NCI-H1105 (cell line): ENCODE results near the gene ZFC3H1.
"Not testable (repeated sequence)": the region's sequence is repeated elsewhere in the genome, so short reads cannot be mapped to it uniquely, and the experiment has no call there.

ENCODE experiments used
- DNase-seq: peaks from one replicate; lab custom pipeline; 2025; lab: John Stamatoyannopoulos, UW

The ZFC3H1 gene

DNA sequence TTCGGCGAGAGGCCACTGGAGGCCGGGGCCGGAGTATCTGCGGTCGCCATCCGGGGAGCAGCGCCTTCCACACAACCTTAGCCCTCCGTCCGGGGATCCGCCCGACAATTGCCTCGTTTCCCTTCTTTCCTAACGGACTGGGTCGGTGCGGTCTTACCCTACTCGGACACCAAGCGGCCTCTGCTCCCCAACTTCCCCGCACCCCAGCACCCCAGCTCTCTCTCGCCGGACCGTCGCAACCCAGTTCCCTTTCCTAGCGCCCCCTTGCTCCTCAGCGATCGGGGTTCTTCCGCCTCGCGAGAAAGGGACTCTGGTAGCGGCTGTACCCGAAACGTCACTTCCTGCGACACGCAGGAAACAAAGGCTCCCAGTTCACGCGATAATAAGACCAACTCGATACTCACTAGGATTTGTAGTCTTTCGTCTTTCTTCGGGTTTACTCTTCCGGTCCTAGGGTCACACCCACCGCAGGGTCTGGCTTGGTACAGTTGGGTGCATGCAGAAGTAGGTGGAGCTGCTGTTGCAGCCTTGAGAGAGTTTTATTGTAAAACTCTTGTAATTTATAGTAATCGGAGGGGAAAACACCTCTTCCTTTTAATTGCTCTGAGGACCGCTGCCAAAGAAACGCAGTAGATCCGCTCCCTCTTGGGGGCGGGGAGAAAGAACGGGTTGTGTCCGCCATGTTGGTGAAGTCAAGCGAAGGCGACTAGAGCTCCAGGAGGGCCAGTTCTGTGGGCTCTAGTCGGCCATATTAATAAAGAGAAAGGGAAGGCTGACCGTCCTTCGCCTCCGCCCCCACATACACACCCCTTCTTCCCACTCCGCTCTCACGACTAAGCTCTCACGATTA, at the start of gene ZFC3H1, which contains the start of gene THAP2:
ZFC3H1 (minus strand) TSS at position 288 of the 850 bp plus-strand sequence; CDS start at position 50, 238 bp downstream.
THAP2 (plus strand) TSS at position 741 of the 850 bp plus-strand sequence. CDS start 209 bp downstream, outside the sequence.
- peak; percentile 99 for DNase-seq

- DNase-seq: no peak
These were observed 46.9 kb upstream of the ZFC3H1 start for GRCh38 chr12:71710276-71711125.

DNA sequence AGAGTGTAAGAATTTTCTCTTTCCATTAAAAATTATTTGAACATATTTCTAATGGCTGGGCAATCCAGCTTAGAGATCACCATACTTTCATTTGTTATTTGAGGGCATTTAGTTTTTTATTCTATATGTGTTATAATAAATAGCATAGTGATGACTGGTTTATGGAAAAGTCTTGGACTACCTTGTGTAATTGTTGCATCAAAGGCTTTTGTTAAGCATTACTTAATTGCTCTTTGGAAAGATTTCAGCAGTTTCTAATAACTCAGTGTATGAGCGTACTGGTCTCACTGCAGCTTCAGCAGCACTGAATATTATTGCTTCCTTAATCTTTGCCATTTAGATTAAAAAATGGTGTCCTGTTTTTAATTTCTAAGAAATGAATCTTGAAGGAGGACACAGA, 45.0 kb upstream of the ZFC3H1 start:
- no peak for DNase-seq

GRCh38 chr12:71704920-71705319, 41.3 kb upstream of the ZFC3H1 start:
- DNase-seq: peak; percentile 10

GRCh38 chr12:71703206-71703605, 39.6 kb upstream of the ZFC3H1 start:
- DNase-seq: no peak

DNA sequence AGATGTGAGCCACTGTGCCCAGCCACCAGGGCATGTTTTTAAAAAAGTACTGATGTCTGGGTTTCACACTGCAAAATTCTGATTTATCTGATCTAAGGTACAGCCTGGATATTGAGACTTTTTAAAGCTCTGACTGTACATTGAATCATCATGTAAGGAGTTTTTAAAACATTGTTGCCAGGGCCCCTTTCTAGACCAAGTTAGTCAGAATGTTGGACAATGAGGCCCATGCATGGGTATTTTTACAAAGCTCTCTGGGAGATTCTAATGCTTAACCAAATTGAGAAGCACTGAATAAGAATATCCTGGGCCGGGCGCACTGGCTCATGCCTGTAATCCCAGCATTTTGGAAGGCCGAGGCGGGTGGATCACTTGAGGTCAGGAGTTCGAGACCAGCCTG, 38.9 kb upstream of the ZFC3H1 start:
- no peak for DNase-seq

DNA sequence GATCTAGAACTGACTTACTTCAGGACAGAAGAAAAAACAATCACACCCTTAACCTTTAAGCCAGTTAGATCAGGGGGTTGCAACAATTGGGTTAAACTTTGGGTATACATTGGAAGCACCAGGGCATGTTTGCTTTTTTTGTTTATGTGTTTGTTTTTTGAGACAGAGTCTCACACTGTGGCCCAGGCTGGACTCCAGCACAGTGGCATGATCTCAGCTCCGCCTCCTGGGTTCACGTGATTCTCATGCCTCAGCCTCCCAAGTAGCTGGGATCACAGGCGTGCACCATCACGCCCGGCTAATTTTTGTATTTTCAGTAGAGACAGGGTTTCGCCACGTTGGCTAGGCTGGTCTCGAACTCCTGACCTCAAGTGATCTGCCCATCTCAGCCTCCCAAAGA, 38.5 kb upstream of the ZFC3H1 start:
- not testable (repeated sequence) for DNase-seq

DNA sequence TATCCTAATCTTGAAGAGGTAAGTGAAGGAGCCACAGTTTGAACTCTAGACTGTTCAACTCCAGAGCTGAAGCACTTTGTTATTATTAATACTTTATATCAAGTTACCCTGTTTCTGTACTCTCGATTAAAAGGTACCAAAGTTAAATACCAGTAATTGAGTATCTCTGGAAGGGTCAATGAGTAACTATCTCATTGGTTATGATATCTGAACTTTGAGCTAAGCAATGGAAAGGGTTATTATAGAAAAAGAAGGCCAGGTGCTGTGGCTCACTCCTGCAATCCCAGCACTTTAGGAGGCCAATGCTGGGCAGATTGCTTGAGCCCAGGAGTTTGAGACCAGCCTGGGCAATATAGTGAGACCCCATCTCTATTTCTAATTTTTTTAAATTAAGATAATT, 32.1 kb upstream of the ZFC3H1 start:
- DNase-seq: no peak

- DNase-seq: peak; percentile 30
These were observed 30.6 kb upstream of the ZFC3H1 start for GRCh38 chr12:71694099-71694820.

- DNase-seq: not testable (repeated sequence)
These were observed 30.0 kb upstream of the ZFC3H1 start for GRCh38 chr12:71693651-71694050.

- DNase-seq: no peak
These were observed 29.5 kb upstream of the ZFC3H1 start for GRCh38 chr12:71693126-71693525.

- DNase-seq: peak; percentile 30
These were observed 28.0 kb upstream of the ZFC3H1 start for GRCh38 chr12:71691504-71692129.

DNA sequence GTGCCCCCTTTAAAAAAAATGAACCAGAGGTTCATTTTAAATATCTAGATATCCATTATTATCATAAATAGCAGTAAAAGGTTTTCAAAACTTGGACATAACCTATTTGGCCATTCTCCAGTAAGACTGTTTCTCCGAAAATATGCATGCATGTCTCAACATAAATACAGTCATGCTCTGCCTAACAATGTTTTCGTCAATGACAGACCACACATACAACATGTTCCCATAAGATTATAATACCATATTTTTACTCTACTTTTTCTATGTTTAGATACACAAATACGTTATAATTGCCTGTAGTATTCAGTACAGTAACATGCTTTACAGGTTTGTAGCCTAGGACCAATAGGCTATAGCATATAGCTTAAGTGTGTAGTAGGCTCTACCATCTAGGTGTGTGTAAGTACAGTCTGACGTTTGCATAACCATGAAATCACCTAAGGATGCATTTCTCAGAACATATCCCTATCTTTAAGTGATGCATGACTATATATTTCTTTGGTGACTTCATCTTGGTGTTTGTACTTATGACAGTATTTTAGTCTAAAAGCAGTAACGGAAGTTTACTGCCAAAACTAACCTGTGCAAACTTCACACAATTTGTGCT, 25.4 kb upstream of the ZFC3H1 start:
- no peak for DNase-seq

- DNase-seq: not testable (repeated sequence)
These were observed 23.5 kb upstream of the ZFC3H1 start for GRCh38 chr12:71687172-71687571.

GRCh38 chr12:71686658-71687025, 23.0 kb upstream of the ZFC3H1 start:
- DNase-seq: no peak

- peak; percentile 84 for DNase-seq
These were observed 22.4 kb upstream of the ZFC3H1 start, which contains the start of gene TMEM19 for GRCh38 chr12:71685914-71686657. TSS of gene TMEM19 (plus strand) at chr12:71686082. CDS start at chr12:71686681, 599 bp downstream.

DNA sequence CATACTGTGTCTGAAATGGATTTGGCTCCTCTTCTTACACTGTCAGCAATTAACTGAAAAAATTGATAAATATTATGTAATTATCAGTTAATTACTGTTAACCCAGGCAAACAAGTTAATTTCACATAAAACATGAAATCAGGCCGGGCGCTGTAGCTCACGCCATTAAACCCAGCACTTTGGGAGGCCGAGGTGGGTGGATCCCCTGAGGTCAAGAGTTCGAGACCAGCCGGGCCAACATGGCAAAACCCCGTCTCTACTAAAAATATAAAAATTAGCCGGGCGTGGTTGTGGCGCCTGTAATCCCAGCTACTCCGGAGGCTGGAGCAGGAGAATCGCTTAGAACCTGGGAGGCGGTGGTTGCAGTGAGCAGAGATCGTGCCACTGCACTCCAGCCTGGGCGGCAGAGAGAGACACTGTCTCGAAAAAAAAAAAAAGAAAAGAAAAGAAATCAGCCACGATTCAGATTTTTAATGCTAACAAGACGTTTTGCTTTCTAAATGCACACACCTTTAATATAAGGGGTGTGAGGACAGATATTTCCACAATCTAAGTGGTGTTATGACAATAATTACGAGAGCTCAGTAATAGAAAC, 21.8 kb upstream of the ZFC3H1 start:
- no peak for DNase-seq

GRCh38 chr12:71684081-71684480, 20.4 kb upstream of the ZFC3H1 start:
- no peak for DNase-seq

- DNase-seq: no peak
These were observed 20.0 kb upstream of the ZFC3H1 start for GRCh38 chr12:71683633-71684032.

GRCh38 chr12:71682466-71682865, 18.8 kb upstream of the ZFC3H1 start:
- DNase-seq: no peak
